Activated T-cell treated with anti-CD3 and anti-CD28 coated beads for 48 hours (primary cell): ENCODE results near the gene MT1A.

Experiments
- DNase-seq: peaks from one replicate; pipeline ENCODE4 v3.0.0-alpha.2; 2020; ENCODE audit warnings: low read depth

MT1A gene

DNA sequence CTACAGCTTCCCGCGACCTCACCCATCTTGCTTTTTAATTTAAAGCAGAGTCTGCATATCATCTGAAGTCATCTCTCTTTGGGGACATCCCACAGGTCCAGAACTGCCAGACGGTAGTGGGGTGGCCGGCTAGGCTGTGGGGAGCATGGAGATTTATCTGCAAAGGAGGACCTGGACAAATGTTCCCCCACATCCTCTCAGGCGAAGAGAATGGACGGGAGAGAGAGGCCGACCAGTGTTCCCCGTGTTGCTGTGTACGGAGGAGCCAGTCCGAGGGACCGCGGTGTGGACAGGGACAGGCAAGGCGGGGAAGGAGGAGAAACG lies 6.7 kb upstream of the MT1A start:
- DNase-seq = no peak

DNA sequence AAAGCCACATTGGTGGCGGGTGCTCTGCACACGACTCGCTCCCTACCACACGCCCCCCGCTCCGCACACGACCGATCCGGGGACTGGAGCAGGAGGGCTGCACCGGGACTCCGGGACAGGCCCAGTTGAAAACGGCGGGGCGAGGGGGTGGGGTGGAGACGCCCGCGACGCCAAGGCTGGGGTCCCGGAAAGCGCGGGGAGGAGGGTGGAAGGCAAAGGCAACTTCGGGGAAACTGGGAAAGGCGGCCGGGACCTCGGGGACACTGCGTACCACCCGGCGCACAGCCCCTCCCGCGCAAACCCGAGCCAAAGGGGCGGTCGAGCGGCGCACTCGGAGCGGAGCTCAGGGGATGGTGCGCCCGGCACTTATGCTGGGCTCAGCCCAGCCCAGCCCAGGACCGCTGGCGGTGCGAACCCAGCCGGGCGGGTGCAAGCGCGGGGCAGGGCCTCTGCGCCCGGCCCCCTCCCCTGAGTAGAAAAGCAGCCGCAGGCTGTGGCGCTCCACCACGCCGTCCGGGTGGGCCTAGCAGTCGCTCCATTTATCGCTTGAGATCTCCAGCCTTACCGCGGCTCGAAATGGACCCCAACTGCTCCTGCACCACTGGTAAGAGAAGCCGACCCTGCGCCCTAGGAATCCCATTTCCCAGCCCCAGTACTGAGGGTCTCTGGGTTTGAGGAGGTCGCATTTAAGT lies 6.2 kb upstream of the MT1A start, which contains the start of gene MT1M:
MT1M (plus strand) TSS at position 504 of the 692 bp plus-strand sequence; CDS start at position 577, 73 bp downstream.
- DNase-seq = no peak

DNA sequence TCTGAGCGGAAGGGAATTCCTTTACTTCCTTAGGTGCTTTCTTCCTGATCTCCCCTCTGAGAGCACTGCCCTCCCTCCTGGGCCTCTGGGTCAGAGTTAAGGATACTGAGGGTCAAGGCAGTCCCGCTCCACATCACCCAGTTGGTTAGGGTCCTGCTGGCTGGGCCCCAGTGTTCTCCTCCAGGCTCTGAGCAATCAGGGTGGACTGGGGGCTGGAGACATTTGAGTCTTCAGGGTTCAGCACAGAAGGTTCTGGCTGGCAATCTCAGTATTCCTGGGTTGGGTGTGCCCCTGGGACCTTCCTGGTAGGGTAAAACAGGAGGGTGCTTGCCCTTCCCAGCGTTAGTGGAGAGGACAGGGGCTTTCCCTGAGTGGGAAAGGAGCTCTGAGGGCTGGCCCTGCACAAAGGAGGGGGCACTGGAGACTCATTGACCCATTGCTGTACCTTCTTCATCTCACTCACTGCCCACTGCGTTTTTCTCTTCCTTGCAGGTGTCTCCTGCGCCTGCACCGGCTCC lies 5.6 kb upstream of the MT1A start:
- DNase-seq = no peak

DNA sequence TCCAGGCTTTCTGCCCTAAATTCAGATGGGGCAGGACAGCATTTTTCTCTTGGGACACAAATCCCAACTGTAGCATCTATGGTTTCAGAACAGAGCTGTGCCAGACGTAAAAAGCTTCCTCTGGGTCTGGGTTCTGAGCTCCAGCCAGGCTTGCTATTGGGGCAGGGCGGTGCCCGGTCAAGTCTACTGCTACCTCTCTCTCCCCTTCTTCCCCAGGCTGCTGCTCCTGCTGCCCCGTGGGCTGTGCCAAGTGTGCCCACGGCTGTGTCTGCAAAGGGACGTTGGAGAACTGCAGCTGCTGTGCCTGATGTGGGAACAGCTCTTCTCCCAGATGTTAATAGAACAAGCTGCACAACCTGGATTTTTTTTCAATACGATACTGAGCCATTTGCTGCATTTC lies 4.9 kb upstream of the MT1A start:
- DNase-seq = no peak

DNA sequence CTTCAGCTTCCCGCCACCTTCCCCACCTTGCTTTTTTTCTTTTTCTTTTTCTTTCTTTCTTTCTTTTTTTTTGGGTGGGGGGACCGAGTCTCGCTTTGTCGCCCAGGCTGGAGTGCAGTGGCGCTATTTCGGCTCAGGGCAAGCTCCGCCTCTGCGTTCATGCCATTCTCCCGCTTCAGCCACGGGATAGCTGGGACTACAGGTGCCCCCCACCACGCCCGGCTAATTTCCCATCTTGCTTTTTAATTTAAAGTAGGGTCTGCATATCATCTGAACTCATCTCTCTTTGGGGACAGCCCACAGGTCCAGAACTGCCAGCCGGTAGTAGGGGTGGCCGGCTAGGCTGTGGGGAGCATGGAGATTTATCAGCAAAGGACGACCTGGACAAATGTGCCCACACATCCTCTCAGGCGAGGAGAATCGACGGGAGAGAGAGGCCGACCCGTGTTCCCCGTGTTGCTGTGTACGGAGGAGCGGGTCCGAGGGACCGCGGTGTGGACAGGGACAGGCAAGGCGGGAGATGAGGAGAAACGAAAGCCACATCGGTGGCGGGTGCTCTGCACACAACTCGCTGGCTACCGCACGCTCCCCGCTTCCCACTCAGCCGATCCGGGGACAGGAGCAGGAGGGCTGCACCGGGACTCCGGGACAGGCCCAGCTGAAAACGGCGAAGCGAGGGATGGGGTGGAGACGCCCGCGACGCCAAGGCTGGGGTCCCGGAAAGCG lies 3.6 kb upstream of the MT1A start:
- DNase-seq = no peak

DNA sequence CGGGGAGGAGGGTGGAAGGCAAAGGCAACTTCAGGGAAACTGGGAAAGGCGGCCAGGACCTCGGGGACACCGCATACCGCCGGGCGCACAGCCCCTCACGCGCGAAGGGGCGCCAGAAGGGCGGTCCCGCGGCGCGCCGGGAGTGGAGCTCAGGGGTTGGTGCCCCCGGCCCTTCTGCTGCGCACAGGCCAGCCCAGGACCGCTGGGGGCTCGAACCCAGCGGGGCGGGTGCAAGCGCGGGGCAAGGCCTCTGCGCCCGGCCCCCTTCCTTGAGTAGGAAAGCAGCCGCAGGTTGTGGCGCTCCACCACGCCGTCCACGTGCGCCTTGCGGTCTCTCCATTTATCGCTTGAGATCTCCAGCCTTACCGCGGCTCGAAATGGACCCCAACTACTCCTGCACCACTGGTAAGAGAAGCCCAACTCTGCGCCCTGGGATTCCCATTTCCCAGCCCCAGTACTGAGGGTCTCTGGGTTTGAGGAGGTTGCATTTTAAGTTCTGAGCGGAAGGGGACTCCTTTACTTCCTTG lies 3.0 kb upstream of the MT1A start:
- no peak for DNase-seq

DNA sequence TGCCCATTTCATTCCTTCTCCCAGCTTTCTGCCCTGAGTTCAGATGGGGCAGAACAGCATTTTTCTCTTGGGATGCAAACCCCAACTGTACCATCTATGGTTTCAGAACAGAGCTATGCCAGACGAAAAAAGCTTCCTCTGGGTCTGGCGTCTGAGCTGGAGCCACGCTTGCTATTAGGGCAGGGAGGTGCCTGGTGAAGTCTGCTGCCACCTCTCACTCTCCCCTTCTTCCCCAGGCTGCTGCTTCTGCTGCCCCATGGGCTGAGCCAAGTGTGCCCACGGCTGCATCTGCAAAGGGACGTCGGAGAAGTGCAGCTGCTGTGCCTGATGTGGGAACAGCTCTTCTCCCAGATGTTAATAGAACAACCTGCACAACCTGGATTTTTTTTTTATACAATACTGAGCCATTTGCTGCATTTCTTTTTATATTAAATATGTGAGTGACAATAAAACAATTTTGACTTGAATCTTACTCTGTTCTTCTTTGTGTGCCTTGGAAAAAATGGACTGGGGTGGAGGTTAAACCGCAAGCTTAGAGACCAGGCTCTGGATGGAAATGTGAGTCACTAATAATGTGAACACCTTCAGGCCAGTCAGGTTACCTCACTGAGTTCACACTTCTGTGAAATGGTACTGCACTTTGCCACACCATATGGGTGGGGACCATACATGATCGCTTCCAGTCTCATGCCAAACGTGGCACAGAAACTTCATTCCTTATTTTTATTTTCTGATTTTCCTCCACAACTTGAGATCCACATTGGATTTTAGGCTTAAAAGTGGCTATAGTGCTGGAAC lies 1.7 kb upstream of the MT1A start:
- DNase-seq = no peak

DNA sequence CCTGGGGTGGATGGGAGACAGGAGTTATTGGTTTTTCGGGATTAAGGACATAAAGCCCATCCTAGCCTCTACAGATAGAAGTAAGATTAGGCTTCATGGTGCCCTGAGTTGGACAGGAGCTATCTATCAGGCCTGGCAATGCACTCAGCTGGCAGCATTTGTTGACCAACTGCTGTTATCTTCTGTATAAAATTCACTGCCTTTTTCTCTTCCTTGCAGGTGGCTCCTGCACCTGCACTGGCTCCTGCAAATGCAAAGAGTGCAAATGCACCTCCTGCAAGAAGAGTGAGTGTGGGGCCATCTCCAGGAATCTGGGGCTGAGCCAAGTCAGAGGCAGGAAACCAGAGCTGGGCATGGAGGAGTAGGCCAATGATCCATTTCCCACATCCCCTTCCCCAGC lies 579 bp downstream of the MT1A start:
- no peak for DNase-seq

DNA sequence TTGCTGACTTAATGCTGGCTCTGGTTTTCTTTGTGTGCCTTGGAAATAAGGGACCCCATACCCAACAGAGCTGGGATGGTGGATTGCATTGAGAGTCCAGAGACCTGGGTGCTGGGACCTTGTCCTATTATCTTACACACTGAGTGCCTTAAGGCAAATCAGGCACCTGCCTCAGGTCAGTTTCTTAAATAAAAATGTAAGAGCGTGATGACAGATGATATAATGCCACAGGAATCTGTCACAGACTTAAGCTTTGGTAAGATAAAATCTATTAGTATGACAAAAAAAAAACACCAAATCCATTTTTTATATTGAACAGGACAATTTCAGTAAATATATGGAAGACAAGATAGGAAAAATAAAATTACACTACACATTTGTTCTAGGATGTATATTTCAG lies 1.6 kb downstream of the MT1A start:
- no peak for DNase-seq

DNA sequence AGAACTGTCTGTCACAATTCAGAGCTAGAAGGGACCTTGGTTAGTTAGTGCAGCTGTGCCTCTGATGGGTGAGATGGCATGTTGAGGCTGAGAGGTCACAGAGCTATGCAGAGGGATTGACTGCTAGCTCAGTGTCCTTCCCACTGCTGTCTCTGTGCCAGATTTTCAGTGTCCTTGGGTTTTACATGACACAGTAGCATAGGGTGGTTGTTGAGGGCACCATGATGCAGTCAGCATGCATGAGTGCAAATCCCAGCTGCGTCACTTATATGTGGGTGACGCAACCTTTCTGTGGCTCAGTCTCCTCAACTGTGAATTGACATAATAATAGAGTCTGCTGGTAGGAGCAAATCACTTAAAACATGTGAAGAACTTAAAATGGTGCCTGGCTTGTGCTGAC lies 2.7 kb downstream of the MT1A start:
- no peak for DNase-seq

DNA sequence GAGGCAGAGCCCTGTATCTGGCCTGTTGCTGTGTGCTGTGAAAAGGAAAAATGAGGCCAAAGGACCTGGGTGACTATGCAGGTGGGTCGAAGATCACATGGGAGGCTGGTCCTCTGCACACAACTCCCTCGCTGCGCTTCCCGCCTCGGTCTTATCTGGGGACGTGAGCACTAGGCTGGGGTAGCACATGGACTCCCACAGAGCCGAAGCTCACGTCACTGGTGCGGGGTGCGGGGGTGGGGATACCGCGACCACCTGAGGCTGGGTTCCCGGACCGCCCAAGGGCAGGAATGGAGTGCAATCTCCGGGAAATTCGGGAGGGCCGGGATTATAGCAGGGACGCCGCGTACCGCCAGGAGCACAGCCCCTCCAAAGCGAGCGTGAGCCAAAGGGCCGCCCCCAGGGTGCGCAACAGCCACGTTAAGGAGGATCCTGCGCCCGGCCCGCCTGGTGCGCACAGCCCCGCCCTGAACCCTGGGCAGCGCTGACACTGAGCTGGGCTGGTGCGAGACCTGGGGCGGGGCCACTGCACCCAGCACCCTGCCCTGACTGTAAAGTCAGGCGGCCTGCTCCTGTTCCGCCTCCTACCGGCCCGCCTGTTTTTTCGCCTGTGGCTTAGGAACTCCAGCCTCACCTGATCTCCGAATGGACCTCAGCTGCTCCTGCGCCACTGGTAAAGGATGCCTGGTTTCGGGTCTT lies 4.8 kb downstream of the MT1A start:
- peak; percentile 81 for DNase-seq

DNA sequence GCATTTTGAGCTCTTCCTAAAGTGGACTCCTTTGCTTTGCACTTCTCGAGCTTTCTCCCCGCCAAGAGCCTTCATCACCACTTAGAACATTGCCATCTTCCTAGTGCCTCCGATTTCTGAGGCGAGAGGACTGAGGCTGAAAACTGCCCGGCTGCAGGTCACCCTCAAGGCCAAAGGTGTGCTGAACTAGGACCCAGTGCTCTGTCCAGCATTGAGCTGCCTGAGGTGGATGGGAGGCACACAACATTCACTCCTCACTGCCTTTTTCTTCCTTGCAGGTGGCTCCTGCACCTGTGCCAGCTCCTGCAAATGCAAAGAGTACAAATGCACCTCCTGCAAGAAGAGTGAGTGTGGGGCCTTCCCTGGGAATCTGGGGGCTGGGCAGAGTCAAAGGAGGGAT lies 5.4 kb downstream of the MT1A start:
- no peak for DNase-seq

DNA sequence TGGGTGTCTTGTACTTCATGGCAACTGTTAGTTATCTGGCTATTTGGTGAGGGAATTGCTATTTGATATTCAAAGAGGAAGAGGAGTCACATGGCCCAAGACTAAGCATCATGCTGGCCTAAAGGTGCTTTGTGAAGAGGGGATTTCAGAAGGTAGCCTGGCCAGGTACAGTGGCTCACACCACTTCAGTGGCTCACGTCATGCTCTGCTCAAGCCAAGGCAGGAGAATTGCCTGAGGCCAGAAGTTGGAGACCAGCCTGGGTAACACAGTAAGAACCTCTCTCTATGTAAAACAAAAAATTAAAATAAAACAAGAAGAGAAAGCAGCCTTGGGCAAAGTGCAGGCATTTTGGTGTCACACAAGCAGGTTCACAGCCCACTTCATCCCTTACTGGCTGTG lies 6.8 kb downstream of the MT1A start:
- DNase-seq = no peak

DNA sequence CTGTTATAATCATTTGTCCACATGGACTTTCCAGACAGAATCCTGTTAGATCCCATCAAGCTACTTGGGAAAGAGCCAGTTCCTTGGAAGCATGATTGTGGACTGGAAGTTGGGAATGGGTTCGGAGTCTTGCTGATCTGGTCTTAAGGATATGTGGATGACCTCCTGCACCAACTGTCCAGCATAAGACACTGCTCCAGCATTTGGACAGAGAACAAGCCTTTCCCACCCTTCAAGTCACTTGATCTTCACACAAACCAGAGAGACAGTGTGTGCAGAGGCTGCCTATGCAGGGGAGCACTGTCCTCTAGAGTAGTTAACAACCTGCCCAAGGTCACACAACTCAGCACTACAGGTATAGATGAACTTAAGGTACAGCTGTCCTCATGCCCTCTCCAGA lies 7.4 kb downstream of the MT1A start:
- DNase-seq = no peak

DNA sequence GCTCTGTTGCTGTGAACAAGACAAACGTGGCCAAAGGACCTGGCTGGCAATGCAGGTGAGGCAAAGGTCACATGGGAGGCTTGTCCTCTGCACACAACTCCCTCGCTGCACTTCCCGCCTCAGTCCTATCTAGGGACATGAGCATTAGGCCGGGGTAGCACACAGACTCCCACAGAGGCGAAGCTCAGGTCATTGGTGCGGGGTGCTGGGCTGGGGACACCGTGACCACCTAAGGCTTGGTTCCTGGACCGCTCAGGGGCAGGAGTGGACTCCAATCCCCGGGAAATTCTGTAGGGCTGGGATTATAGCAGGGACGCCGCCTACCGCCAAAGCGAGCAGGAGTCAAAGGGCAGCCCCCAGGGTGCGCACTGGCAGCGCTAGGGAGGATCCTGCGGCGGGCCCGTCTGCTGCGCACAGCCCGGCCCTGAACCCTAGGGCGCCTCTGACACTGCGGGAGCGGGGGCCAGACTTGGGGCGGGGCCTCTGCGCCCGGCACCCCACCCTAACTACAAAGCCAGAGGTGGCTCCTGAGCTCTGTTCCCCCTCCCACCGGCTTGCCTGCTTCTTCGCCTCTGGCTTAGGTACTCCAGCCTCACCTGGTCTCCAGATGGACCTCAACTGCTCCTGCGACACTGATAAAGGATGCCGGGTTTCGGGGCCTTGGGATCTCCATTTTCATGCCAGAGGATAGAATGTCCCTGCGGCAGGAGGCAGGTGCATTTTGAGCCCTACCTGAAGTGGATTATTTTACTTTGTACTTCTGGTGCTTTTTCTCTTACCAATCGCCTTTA lies 9.4 kb downstream of the MT1A start:
- DNase-seq = no peak

DNA sequence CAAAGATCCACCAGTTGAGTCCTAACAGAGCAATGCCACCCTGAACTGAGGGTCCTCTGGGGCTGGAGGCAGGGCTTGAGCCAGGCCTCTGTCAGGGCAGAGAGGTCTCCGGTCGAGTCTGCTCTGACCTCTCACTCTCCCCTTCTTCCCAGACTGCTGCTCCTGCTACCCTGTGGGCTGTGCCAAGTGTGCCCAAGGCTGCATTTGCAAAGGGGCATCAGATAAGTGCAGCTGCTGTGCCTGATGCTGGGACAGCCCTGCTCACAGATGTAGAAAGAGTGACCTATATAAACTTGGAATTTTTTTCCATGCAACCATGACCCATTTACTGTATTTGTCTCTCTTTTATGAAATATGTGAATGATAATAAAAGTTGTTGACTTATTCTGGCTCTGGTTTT lies 10.8 kb downstream of the MT1A start:
- no peak for DNase-seq

DNA sequence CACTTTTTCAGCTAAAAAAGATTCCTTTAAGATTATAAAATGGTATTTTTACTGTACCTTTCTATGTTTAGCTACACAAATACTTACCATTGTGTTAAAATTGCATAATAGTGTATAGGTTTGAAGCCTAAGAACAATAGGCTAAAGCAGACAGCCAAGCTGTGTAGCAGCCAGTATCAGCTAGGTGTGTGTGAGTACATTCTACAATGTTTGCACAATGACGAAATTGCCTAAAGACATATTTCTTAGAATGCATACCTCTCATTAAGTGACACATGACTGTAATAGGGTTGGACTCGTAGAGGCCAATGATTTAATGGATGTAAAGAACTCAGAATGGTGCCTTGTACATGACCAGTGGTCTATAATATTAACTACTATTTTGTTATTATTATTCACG lies 11.4 kb downstream of the MT1A start:
- DNase-seq = no peak

DNA sequence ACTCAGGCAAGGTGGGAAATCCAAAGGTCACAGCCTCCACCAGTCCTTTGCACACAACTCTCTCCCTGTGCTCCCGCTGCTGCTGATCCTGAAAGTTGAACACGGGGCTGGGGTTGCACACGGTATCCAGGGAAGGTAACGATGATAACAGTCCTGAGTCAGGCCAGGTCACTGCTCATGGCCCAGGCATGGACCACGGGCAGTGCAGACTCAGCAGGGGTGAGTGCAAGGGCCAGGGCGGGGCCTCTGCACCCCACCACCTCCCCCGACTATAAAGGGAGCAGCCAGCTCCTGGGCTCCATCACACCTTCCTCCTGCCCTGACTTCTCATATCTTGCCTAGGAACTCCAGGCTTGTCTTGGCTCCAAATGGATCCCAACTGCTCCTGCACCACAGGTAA lies 13.1 kb downstream of the MT1A start, which contains the start of gene MT1B:
MT1B (plus strand) TSS at position 301 of the 400 bp plus-strand sequence; CDS start at position 369, 68 bp downstream.
- DNase-seq = no peak

DNA sequence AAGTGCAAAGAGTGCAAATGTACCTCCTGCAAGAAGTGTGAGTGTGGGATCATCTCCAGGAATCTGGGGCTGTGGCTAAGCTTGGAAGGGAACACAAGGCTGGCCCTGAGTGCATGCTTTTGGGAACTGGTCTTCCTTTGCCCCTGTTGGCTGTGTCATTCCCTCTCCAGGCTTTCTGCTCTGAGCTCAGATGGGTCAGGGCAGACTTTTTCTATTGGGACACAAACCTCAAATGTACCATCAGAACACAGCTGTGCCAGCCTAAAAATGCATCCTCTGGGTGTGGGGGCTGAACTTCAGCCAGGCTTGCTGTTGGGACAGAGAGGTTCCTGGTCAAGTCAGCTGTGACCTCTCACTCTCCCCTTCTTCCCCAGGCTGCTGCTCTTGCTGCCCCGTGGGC lies 14.1 kb downstream of the MT1A start:
- DNase-seq = no peak

DNA sequence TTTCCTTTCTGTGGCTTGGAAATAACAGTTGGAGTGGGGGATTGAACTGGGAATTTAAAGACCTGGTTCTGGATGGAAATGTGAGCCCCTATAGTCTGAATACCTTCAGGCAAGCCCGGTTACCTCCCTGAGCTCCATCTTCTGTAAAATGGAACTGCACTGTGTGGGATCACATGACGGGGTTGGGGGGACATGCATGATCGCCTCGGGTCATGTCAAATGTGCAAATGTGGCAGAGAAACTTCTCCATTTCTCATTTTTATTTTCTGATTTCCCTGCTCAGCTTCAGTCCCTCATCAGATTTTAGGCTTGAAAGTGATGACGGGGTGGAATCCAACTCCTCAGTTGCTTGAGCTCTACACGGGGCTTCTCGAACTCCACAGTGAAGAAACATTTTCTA lies 14.8 kb downstream of the MT1A start:
- no peak for DNase-seq
